HG03460 (cell line): ENCODE results near the gene TXNDC2.
"Not testable (repeated sequence)": the region's sequence is repeated elsewhere in the genome, so short reads cannot be mapped to it uniquely, and the experiment has no call there.

Experiments used
- ATAC-seq: cut with Tn5 transposase; IDR thresholded peaks from one replicate; pipeline ENCODE4 v1.9.1; 2021; ENCODE audit not compliant: unreplicated experiment

TXNDC2 gene

GRCh38 chr18:9884090-9884489 is 1.7 kb upstream of the TXNDC2 start:
- ATAC-seq, result no peak

GRCh38 chr18:9884532-9885140 is 1.1 kb upstream of the TXNDC2 start:
- no peak for ATAC-seq

GRCh38 chr18:9886005-9886348 is 204 bp downstream of the TXNDC2 start:
- no peak for ATAC-seq

- ATAC-seq, result no peak
Observed at GRCh38 chr18:9887992-9888391, 2.2 kb downstream of the TXNDC2 start.

- no peak for ATAC-seq
Observed at GRCh38 chr18:9890196-9890595, 4.4 kb downstream of the TXNDC2 start.

- ATAC-seq, result no peak
Observed at GRCh38 chr18:9890957-9891356, 5.2 kb downstream of the TXNDC2 start.

GRCh38 chr18:9891515-9891914 is 5.7 kb downstream of the TXNDC2 start:
- ATAC-seq, result not testable (repeated sequence)

- no peak for ATAC-seq
Observed at GRCh38 chr18:9894454-9895068, 8.8 kb downstream of the TXNDC2 start.

GRCh38 chr18:9897129-9897528 is 11.4 kb downstream of the TXNDC2 start:
- ATAC-seq, result no peak

- not testable (repeated sequence) for ATAC-seq
Observed at GRCh38 chr18:9897787-9898291, 12.1 kb downstream of the TXNDC2 start.

GRCh38 chr18:9898792-9899549 is 13.2 kb downstream of the TXNDC2 start:
- ATAC-seq, result no peak

GRCh38 chr18:9899550-9899930 is 13.8 kb downstream of the TXNDC2 start:
- not testable (repeated sequence) for ATAC-seq

GRCh38 chr18:9900699-9901098 is 14.9 kb downstream of the TXNDC2 start:
- no peak for ATAC-seq

- no peak for ATAC-seq
Observed at GRCh38 chr18:9901377-9901776, 15.6 kb downstream of the TXNDC2 start.

- ATAC-seq, result not testable (repeated sequence)
Observed at GRCh38 chr18:9902264-9902663, 16.5 kb downstream of the TXNDC2 start.

- ATAC-seq, result no peak
Observed at GRCh38 chr18:9902832-9903231, 17.1 kb downstream of the TXNDC2 start.

- ATAC-seq, result no peak
Observed at GRCh38 chr18:9905401-9905922, 19.7 kb downstream of the TXNDC2 start.

GRCh38 chr18:9906481-9906880 is 20.7 kb downstream of the TXNDC2 start:
- no peak for ATAC-seq

GRCh38 chr18:9907867-9908266 is 22.1 kb downstream of the TXNDC2 start:
- no peak for ATAC-seq

- ATAC-seq, result no peak
Observed at GRCh38 chr18:9910071-9910470, 24.3 kb downstream of the TXNDC2 start.

GRCh38 chr18:9910661-9911060 is 24.9 kb downstream of the TXNDC2 start:
- ATAC-seq, result no peak

- ATAC-seq, result no peak
Observed at GRCh38 chr18:9911226-9911625, 25.5 kb downstream of the TXNDC2 start.
